Ectodermal cell (in vitro differentiated cells): ENCODE results near the gene LIPK.

Source experiments
- H3K27ac ChIP-seq: 2 replicates; pipeline ENCODE4 v1.7.0; 2013; ENCODE audit warnings: mild to moderate bottlenecking, low read depth, low read length; ENCODE audit not compliant: insufficient read depth, poor library complexity, severe bottlenecking
- H3K27me3 ChIP-seq: 2 replicates; pipeline ENCODE4 v1.7.0; 2013; ENCODE audit warnings: mild to moderate bottlenecking, low read length; ENCODE audit not compliant: insufficient read depth, control insufficient read depth, poor library complexity, severe bottlenecking
- H3K36me3 ChIP-seq: one replicate; pipeline ENCODE4 v1.7.0; 2013; ENCODE audit warnings: low read length; ENCODE audit not compliant: control insufficient read depth, insufficient read depth
- H3K4me1 ChIP-seq: one replicate; pipeline ENCODE4 v1.7.0; 2013; ENCODE audit warnings: low read length; ENCODE audit not compliant: control insufficient read depth, insufficient read depth
- H3K4me3 ChIP-seq: 2 replicates; pipeline ENCODE4 v1.7.0; 2013; ENCODE audit warnings: low read depth, low read length, control low read depth; ENCODE audit not compliant: insufficient read depth
- H3K9me3 ChIP-seq: 2 replicates; pipeline ENCODE4 v1.7.0; 2013; ENCODE audit warnings: mild to moderate bottlenecking, low read length, moderate library complexity; ENCODE audit not compliant: control insufficient read depth
- WGBS, 2 experiments: methylation state at CpG; one replicate each; pipeline ENCODE4 v1.1.7; 2013; ENCODE audit warnings: missing lambda C conversion rate in 2 of 2; 5-methylcytosine and 5-hydroxymethylcytosine counted together

The LIPK gene

DNA sequence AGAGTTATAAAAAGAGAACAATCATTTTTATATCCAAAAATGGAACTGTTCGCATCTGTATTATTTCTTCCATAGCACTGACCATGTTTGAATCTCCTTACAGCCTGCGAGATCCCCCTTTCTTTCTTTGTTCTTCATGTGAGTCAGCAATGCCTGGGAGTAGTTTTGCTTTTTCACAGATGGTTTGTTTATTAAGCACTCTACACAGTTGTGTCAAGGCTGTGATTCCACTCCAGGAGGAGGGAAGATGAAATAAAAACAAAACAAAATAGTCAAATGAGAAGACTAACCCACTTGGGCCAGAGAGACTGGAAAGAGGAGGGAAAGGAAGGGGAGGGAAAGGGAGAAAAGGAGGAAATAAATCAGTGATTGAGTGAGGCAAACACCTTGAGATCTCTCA is 34.0 kb upstream of the LIPK start:
- no peak overlapping the region for H3K27ac ChIP-seq
- H3K4me1 ChIP-seq = no peaks in the 10 kb centered on the region
- H3K4me3 ChIP-seq = no peak overlapping the region
- 75 to 100% methylated on average over 1 to 2 of the region's 2 CpGs for WGBS, 2 experiments
- H3K36me3 ChIP-seq = no peaks in the 10 kb centered on the region
- no peaks in the 10 kb centered on the region for H3K27me3 ChIP-seq
- H3K9me3 ChIP-seq = no peaks in the 10 kb centered on the region

DNA sequence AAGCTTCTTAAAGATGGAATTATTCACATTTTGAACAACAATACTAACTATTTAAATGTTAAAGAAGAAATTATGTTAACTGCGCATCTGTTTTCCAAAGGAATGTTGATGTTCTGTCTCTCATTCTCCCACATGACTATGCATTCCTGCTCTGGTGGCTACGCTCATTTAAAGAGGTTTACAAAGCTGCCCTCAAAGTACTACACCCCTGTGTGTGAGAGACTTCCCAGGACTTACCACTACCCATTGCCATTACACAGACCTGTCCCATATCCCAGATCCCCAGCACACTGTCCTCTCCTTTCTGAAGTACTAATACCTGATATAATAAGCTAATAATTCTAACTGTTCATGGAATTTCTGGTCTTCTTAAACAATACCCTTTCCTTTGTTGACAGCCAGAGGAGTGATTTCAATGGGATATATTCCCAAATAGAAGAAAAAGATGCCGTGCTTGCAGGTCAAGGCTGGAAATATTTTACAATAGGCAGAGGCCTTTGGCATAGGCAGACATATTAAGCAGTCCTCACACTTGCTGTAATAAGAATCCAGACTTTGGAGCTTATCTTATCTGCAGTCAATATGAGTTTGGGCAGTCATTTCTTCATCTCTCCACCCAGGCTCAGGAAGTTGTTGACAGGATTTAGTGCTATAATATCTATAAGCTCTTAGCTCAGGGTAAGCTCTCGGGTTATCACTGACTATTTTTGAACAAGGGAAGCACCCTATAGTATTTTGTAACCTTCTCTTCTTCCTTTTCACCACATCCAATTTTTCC is 29.6 kb upstream of the LIPK start:
- no peaks in the 10 kb centered on the region for H3K4me1 ChIP-seq
- 86 to 94% methylated on average over 4 of the region's 4 CpGs for WGBS, 2 experiments
- H3K4me3 ChIP-seq = no peak overlapping the region
- H3K27me3 ChIP-seq = no peaks in the 10 kb centered on the region
- H3K27ac ChIP-seq = no peak overlapping the region
- H3K9me3 ChIP-seq = no peaks in the 10 kb centered on the region
- no peaks in the 10 kb centered on the region for H3K36me3 ChIP-seq

GRCh38 chr10:88680958-88681357 is 25.1 kb upstream of the LIPK start:
- Histone ChIP-seq H3K27me3 (no peaks in the 10 kb centered on the region), H3K36me3 (no peaks in the 10 kb centered on the region), H3K4me3 (no peak overlapping the region), H3K27ac (no peak overlapping the region), H3K4me1 (no peaks in the 10 kb centered on the region), H3K9me3 (no peaks in the 10 kb centered on the region)
- 78 to 93% methylated on average over 1 to 4 of the region's 4 CpGs for WGBS, 2 experiments

GRCh38 chr10:88682491-88682890 is 23.6 kb upstream of the LIPK start:
- Histone ChIP-seq H3K27me3 (no peaks in the 10 kb centered on the region), H3K4me1 (no peaks in the 10 kb centered on the region), H3K36me3 (no peaks in the 10 kb centered on the region), H3K27ac (no peak overlapping the region), H3K9me3 (no peaks in the 10 kb centered on the region), H3K4me3 (no peak overlapping the region)
- 86 to 89% methylated on average over 2 of the region's 4 CpGs for WGBS, 2 experiments

- no peaks in the 10 kb centered on the region for H3K4me1 ChIP-seq
- no peak overlapping the region for H3K4me3 ChIP-seq
- H3K27me3 ChIP-seq = no peaks in the 10 kb centered on the region
- no peaks in the 10 kb centered on the region for H3K36me3 ChIP-seq
- H3K27ac ChIP-seq = no peak overlapping the region
- no peaks in the 10 kb centered on the region for H3K9me3 ChIP-seq
These were observed 18.1 kb upstream of the LIPK start for GRCh38 chr10:88687853-88688467.

- no peaks in the 10 kb centered on the region for H3K4me1 ChIP-seq
- no peak overlapping the region for H3K4me3 ChIP-seq
- no peaks in the 10 kb centered on the region for H3K36me3 ChIP-seq
- no peak overlapping the region for H3K27ac ChIP-seq
- H3K27me3 ChIP-seq = no peaks in the 10 kb centered on the region
- WGBS, 2 experiments = 88 to 96% methylated on average over 6 of the region's 6 CpGs
- H3K9me3 ChIP-seq = no peaks in the 10 kb centered on the region
These were observed 16.7 kb upstream of the LIPK start for GRCh38 chr10:88689366-88689765.

GRCh38 chr10:88693392-88694020 is 12.5 kb upstream of the LIPK start:
- Histone ChIP-seq H3K36me3 (no peaks in the 10 kb centered on the region), H3K27me3 (peaks cover 5% of the 10 kb centered on the region), H3K9me3 (no peaks in the 10 kb centered on the region), H3K27ac (no peak overlapping the region), H3K4me1 (no peaks in the 10 kb centered on the region), H3K4me3 (no peak overlapping the region)
- WGBS, 2 experiments = 74% methylated on average over 4 of the region's 4 CpGs; no CpG with 5 or more reads in 1 of the 2 experiments

GRCh38 chr10:88702848-88703597 is 3.0 kb upstream of the LIPK start:
- no peak overlapping the region for H3K27ac ChIP-seq
- H3K4me3 ChIP-seq = no peak overlapping the region
- no peaks in the 10 kb centered on the region for H3K4me1 ChIP-seq
- peaks cover 15% of the 10 kb centered on the region for H3K27me3 ChIP-seq
- WGBS, 2 experiments = 24 to 30% methylated on average over 3 to 4 of the region's 4 CpGs
- H3K36me3 ChIP-seq = no peaks in the 10 kb centered on the region
- H3K9me3 ChIP-seq = no peaks in the 10 kb centered on the region

DNA sequence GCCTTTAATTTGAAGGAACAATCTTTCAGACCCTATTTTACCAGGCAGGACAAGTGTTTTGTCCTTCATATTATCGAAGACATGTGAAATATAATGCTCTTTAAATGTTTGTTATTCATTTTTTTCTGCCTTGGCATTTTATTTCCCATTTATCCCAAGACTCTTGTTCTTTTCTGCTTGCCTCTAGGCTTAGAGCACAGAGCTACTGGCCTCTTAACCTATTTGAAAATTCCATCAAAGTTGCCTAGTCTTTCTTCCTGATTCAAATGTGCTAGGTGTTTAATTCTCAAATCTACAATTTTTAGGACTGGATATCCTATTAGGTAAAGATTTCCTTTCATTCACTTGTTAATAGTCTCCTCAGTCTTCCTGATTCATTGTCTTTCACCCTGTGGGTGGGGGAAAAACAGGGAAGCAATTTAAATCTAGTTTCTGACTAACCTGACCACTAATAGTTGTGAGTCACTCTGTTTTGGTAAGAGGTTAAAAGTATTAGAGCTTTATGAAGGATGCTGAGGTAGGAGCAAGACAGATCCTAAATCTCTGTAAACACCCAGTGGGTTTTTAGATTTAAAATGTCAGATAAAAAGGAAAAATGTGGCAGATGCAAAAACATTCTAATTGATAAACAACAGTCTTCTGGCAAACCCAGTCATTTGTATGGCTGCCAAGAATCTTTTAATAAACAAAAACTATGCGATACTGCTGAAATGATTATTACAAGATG is 1.5 kb downstream of the LIPK start:
- Histone ChIP-seq H3K27me3 (no peaks in the 10 kb centered on the region), H3K36me3 (no peaks in the 10 kb centered on the region), H3K27ac (no peak overlapping the region), H3K9me3 (no peaks in the 10 kb centered on the region), H3K4me1 (no peaks in the 10 kb centered on the region), H3K4me3 (no peak overlapping the region)
- WGBS, 2 experiments = 88% methylated on average over 1 of the region's 2 CpGs; no CpG with 5 or more reads in 1 of the 2 experiments
